Lung (tissue), 12 donors: ENCODE data around the gene CCN5. TPM values are rescaled to one million over a fixed set of nuclear protein-coding genes. Genes with fewer than 3 reads are reported as not detected.
A peak's percentile ranks its signal among the peaks of the same experiment; 100 is the strongest.

Experiments
- ATAC-seq: fragments of 200-7000 bp; cut with Tn5 transposase; one replicate; pipeline ENCODE4 v1.9.1; 2020; ENCODE audit warnings: moderate number of reproducible peaks; ENCODE audit not compliant: insufficient read depth, low FRiP score
- DNase-seq, 3 donors: peaks; one replicate each; pipeline ENCODE4 v3.0.0-alpha.2; 2013 to 2017
- H3K27ac ChIP-seq, 2 donors: one replicate each; pipeline ENCODE4 v1.5.1; 2013; ENCODE audit warnings: mild to moderate bottlenecking in 2 of 2, moderate library complexity in 2 of 2, control low read depth in 1 of 2, inconsistent platforms in 1 of 2, low read depth in 1 of 2, low read length in 1 of 2
- H3K27me3 ChIP-seq, 3 donors: one replicate each; pipeline ENCODE4 v1.5.1; 2013; ENCODE audit warnings: low read length in 2 of 3; ENCODE audit not compliant: control insufficient read depth in 3 of 3, insufficient read depth in 3 of 3
- H3K36me3 ChIP-seq, 4 donors: one replicate each; pipeline ENCODE4 v1.5.1; 2013; ENCODE audit warnings: low read length in 4 of 4, mild to moderate bottlenecking in 1 of 4, moderate library complexity in 1 of 4; ENCODE audit not compliant: control insufficient read depth in 4 of 4, insufficient read depth in 4 of 4
- H3K4me1 ChIP-seq, 5 donors: one replicate each; pipeline ENCODE4 v1.5.1; 2013; ENCODE audit warnings: low read length in 5 of 5, mild to moderate bottlenecking in 2 of 5, moderate library complexity in 1 of 5; ENCODE audit not compliant: control insufficient read depth in 5 of 5, insufficient read depth in 5 of 5
- H3K4me3 ChIP-seq: one replicate; pipeline ENCODE4 v1.5.1; 2013; ENCODE audit warnings: mild to moderate bottlenecking, control low read depth, moderate library complexity
- H3K9ac ChIP-seq, 2 donors: one replicate each; pipeline ENCODE4 v1.5.1; 2013; ENCODE audit warnings: low read length in 2 of 2, control low read depth in 1 of 2; ENCODE audit not compliant: insufficient read depth in 1 of 2
- H3K9me3 ChIP-seq, 4 donors: one replicate each; pipeline ENCODE4 v1.5.1; 2013; ENCODE audit warnings: low read length in 3 of 4, mild to moderate bottlenecking in 1 of 4, moderate library complexity in 1 of 4; ENCODE audit not compliant: control insufficient read depth in 4 of 4, insufficient read depth in 3 of 4
- CTCF ChIP-seq: IDR thresholded peaks from 2 replicates; pipeline ENCODE4 v1.5.1; 2012; ENCODE audit warnings: mild to moderate bottlenecking; ENCODE audit errors: control extremely low read depth, extremely low read depth
- WGBS, 2 donors: extraction: QIAGEN DNeasy Blood & Tissue Kit; methylation state at CpG; one replicate each; pipeline ENCODE4 v1.1.7; 2013; 5-methylcytosine and 5-hydroxymethylcytosine counted together
- polyA plus RNA-seq, 2 donors: library from polyadenylated mRNA; stranded (reverse); fragments of 200-250 nt; gene quantifications; one replicate each; pipeline ENCODE4 v1.2.1, GENCODE V29; 2013
- total RNA-seq, 2 donors: library from RNA; depleted of rRNA in 1 of 2; stranded (reverse); fragments of >200 nt in 1 of 2; gene quantifications; one replicate each; pipeline ENCODE4 v1.2.1, GENCODE V29; 2014 to 2021
- donor health status: control.
- donor health status: control.
- donor health status: Bipolar disorder and iron deficiency.
- donor health status: healthy.
- donor health status: DM: yes; HTN: yes; CAD: no.

CCN5 gene
- total and polyA plus RNA-seq, 4 donors = 0.23 to 92.1 (median 34.4) TPM

- no peak overlapping the region for H3K9ac ChIP-seq
- peak; percentile 70 to 85 (median 76) for DNase-seq
- H3K27me3 ChIP-seq = no peaks in the 10 kb centered on the region
- ATAC-seq = no peak
- 68 to 83% methylated on average over 7 of the region's 7 CpGs for WGBS, 2 donors
- TF ChIP-seq CTCF = no peak
- H3K9me3 ChIP-seq = no peaks in the 10 kb centered on the region
- no peak overlapping the region for H3K4me3 ChIP-seq
- no peaks in the 10 kb centered on the region for H3K36me3 ChIP-seq
- H3K4me1 ChIP-seq = peaks cover 7 to 31% (median 10%) of the 10 kb centered on the region in 5 donors
- H3K27ac ChIP-seq = peak overlapping the region; percentile 49 to 92
These were observed 23.4 kb upstream of the CCN5 start for GRCh38 chr20:44691424-44692423.

GRCh38 chr20:44692932-44693480 lies 22.2 kb upstream of the CCN5 start:
- 44 to 61% methylated on average over 7 of the region's 7 CpGs for WGBS, 2 donors
- peak overlapping the region; percentile 81 to 92 for H3K27ac ChIP-seq
- H3K9me3 ChIP-seq = no peaks in the 10 kb centered on the region
- no peaks in the 10 kb centered on the region for H3K36me3 ChIP-seq
- no peak for DNase-seq
- H3K4me3 ChIP-seq = no peak overlapping the region
- H3K4me1 ChIP-seq = peaks cover 7 to 31% (median 10%) of the 10 kb centered on the region in 5 donors
- no peak overlapping the region for H3K9ac ChIP-seq
- peak; percentile 82 for ATAC-seq
- no peaks in the 10 kb centered on the region for H3K27me3 ChIP-seq
- no peak for TF ChIP-seq CTCF

- no peaks in the 10 kb centered on the region for H3K36me3 ChIP-seq
- peaks cover 7 to 31% (median 10%) of the 10 kb centered on the region in 5 donors for H3K4me1 ChIP-seq
- H3K27me3 ChIP-seq = no peaks in the 10 kb centered on the region
- peak overlapping the region; percentile 78 to 92 for H3K27ac ChIP-seq
- DNase-seq (no peak), ATAC-seq (no peak)
- no peak overlapping the region for H3K4me3 ChIP-seq
- H3K9ac ChIP-seq = no peak overlapping the region
- TF ChIP-seq CTCF = no peak
- no peaks in the 10 kb centered on the region for H3K9me3 ChIP-seq
These were observed 21.5 kb upstream of the CCN5 start for GRCh38 chr20:44693627-44694026.
